Hematopoietic multipotent progenitor cell (in vitro differentiated cells): ENCODE measurements around the gene CD3D. TPM values are rescaled to one million over a fixed set of nuclear protein-coding genes. Genes with fewer than 3 reads are reported as not detected.

Source experiments
- DNase-seq, 3 donors: peaks; one replicate each; pipeline ENCODE4 v3.0.0-alpha.2; 2011 to 2015; ENCODE audit warnings: low read depth in 2 of 3, low spot score in 2 of 3
- total RNA-seq: library from RNA; depleted of rRNA; stranded (reverse); fragments of >200 nt; gene quantifications from one replicate; pipeline ENCODE4 v1.2.3, GENCODE V29; 2012

CD3D gene
- total RNA-seq = 0.27 TPM

- no peak for DNase-seq
These were observed at the start of gene CD3D for GRCh38 chr11:118342503-118343161. Gene CD3D, minus strand, starts transcription at chr11:118342705. Its CDS starts 98 bp downstream, at chr11:118342607.

- no peak for DNase-seq
These were observed 41.2 kb upstream of the CD3D start for GRCh38 chr11:118383657-118384056.

GRCh38 chr11:118382954-118383353 lies 40.4 kb upstream of the CD3D start:
- DNase-seq = no peak

- no peak for DNase-seq
These were observed 38.1 kb upstream of the CD3D start for GRCh38 chr11:118380571-118380970.

- no peak for DNase-seq
These were observed 37.0 kb upstream of the CD3D start for GRCh38 chr11:118379497-118379896.

- no peak for DNase-seq
These were observed 33.5 kb upstream of the CD3D start for GRCh38 chr11:118375978-118376377.

GRCh38 chr11:118374729-118375128 lies 32.2 kb upstream of the CD3D start:
- no peak for DNase-seq

- no peak for DNase-seq
These were observed 31.4 kb upstream of the CD3D start for GRCh38 chr11:118373871-118374270.

- no peak for DNase-seq
These were observed 30.8 kb upstream of the CD3D start for GRCh38 chr11:118373263-118373662.

GRCh38 chr11:118370774-118371173 lies 28.3 kb upstream of the CD3D start:
- no peak for DNase-seq

GRCh38 chr11:118366287-118366686 lies 23.8 kb upstream of the CD3D start:
- no peak for DNase-seq

GRCh38 chr11:118364956-118365615 lies 22.6 kb upstream of the CD3D start:
- DNase-seq = no peak

- DNase-seq = peak; percentile 94 to 96 (median 95)
These were observed 16.9 kb upstream of the CD3D start, which contains the start of gene UBE4A for GRCh38 chr11:118359295-118359958. Gene UBE4A, plus strand, starts transcription at chr11:118359600. Its CDS starts 5,481 bp downstream, at chr11:118365081.

- DNase-seq = no peak
These were observed 15.6 kb upstream of the CD3D start for GRCh38 chr11:118358071-118358470.

GRCh38 chr11:118353084-118353710 lies 10.7 kb upstream of the CD3D start:
- DNase-seq = peak in 2 of 3 donors; percentile 46 to 80

- DNase-seq = no peak
These were observed 7.0 kb upstream of the CD3D start for GRCh38 chr11:118349475-118349874.

- DNase-seq = no peak
These were observed 1.5 kb upstream of the CD3D start, which contains the start of gene CD3G for GRCh38 chr11:118343981-118344515. Gene CD3G, plus strand, starts transcription at chr11:118344344. Its CDS starts 80 bp downstream, at chr11:118344424.

GRCh38 chr11:118343248-118343647 lies 743 bp upstream of the CD3D start:
- DNase-seq = no peak

GRCh38 chr11:118341815-118342489 lies 553 bp downstream of the CD3D start:
- no peak for DNase-seq

- DNase-seq = no peak
These were observed 1.2 kb downstream of the CD3D start for GRCh38 chr11:118341261-118341660.
